H1 (cell line): ENCODE results near the gene PEAK3. TPM values are rescaled to one million over a fixed set of nuclear protein-coding genes. Genes with fewer than 3 reads are reported as not detected.
A peak's percentile ranks its signal among the peaks of the same experiment; 100 is the strongest.

Experiments
- CTCF ChIA-PET: fragments of 300-600 bp; sonication (Branson Sonifier 250); formaldehyde crosslinking; loops from one replicate; lab custom pipeline; 2021; ENCODE audit not compliant: partially characterized antibody; lab: Charles Lee
- POLR2A ChIA-PET: fragments of 300-600 bp; sonication (Branson Sonifier 250); formaldehyde crosslinking; loops from one replicate; lab custom pipeline; 2021; ENCODE audit warnings: inconsistent platforms; ENCODE audit not compliant: partially characterized antibody; lab: Charles Lee
- DNase-seq, 2 experiments: peaks; one replicate each; pipeline versions ENCODE4 v3.0.0 to v3.0.0-alpha.2; 2010 to 2022; ENCODE audit warnings: low spot score in 2 of 2, low read depth in 1 of 2, mixed read lengths in 1 of 2
- FAIRE-seq: peaks from 2 replicates; lab custom pipeline; 2011; peaks lifted over from hg19 to GRCh38; lab: Jason Lieb, UNC
- H2AFZ ChIP-seq: 2 replicates; pipeline ENCODE4 v1.8.1; 2012; ENCODE audit warnings: low read length, inconsistent platforms
- H2AK5ac ChIP-seq: 2 replicates; pipeline ENCODE4 v1.6.1; 2013; ENCODE audit warnings: low read depth, low read length
- H2BK120ac ChIP-seq: replicated peaks from 2 replicates; pipeline ENCODE3; 2013; ENCODE audit warnings: low read depth, low read length, inconsistent platforms
- H2BK12ac ChIP-seq: 2 replicates; pipeline ENCODE4 v1.6.1; 2013; ENCODE audit warnings: low read depth, low read length
- H2BK15ac ChIP-seq: 2 replicates; pipeline ENCODE4 v1.6.1; 2013; ENCODE audit warnings: low read length
- H2BK20ac ChIP-seq: 2 replicates; pipeline ENCODE4 v1.6.1; 2013; ENCODE audit warnings: low read length
- H2BK5ac ChIP-seq: 2 replicates; pipeline ENCODE4 v1.6.1; 2013; ENCODE audit warnings: low read depth, low read length
- H3K14ac ChIP-seq: 2 replicates; pipeline ENCODE4 v1.6.1; 2013; ENCODE audit warnings: inconsistent platforms; ENCODE audit not compliant: insufficient read length
- H3K18ac ChIP-seq: 2 replicates; pipeline ENCODE4 v1.6.1; 2013; ENCODE audit warnings: low read length; ENCODE audit errors: extremely low read depth
- H3K23ac ChIP-seq: 2 replicates; pipeline ENCODE4 v1.6.1; 2013; ENCODE audit warnings: inconsistent platforms; ENCODE audit not compliant: insufficient read length
- H3K23me2 ChIP-seq: 2 replicates; pipeline ENCODE4 v1.6.1; 2013; ENCODE audit warnings: low read depth, low read length
- H3K27ac ChIP-seq: 2 replicates; pipeline ENCODE4 v1.6.1; 2011; ENCODE audit warnings: low read depth, low read length, inconsistent platforms
- H3K27me3 ChIP-seq, 4 experiments: replicated peaks in 1 of 4; 1 replicate in 1 of 4; 2 replicates in 3 of 4; pipeline versions ENCODE4 v1.6.1 to v1.8.1; 2011 to 2013; ENCODE audit warnings: low read length in 3 of 4, mild to moderate bottlenecking in 3 of 4, inconsistent platforms in 2 of 4, mixed read lengths in 2 of 4, moderate library complexity in 1 of 4; ENCODE audit not compliant: control insufficient read depth in 3 of 4, insufficient read depth in 3 of 4; ENCODE audit errors: extremely low read depth in 1 of 4
- H3K36me3 ChIP-seq, 4 experiments: 2 replicates each; pipeline versions ENCODE4 v1.6.1 to v1.8.1; 2011 to 2013; ENCODE audit warnings: mild to moderate bottlenecking in 4 of 4, low read length in 3 of 4, moderate library complexity in 2 of 4, control low read depth in 1 of 4, inconsistent platforms in 1 of 4; ENCODE audit not compliant: insufficient read depth in 4 of 4, control insufficient read depth in 2 of 4
- H3K4ac ChIP-seq: replicated peaks from 2 replicates; pipeline ENCODE3; 2013; ENCODE audit warnings: low read length, low read depth, mixed read lengths, inconsistent platforms; ENCODE audit not compliant: insufficient read length
- H3K4me1 ChIP-seq, 4 experiments: replicated peaks in 1 of 4; 1 replicate in 1 of 4; 2 replicates in 3 of 4; pipeline versions ENCODE4 v1.6.1 to v1.8.1; 2011 to 2013; ENCODE audit warnings: low read length in 3 of 4, inconsistent platforms in 2 of 4, mixed read lengths in 1 of 4; ENCODE audit not compliant: insufficient read depth in 4 of 4, control insufficient read depth in 3 of 4
- H3K4me2 ChIP-seq, 2 experiments: 2 replicates each; pipeline versions ENCODE4 v1.6.1 to v1.8.1; 2011 to 2013; ENCODE audit warnings: low read depth in 2 of 2, low read length in 2 of 2, control low read depth in 1 of 2, inconsistent platforms in 1 of 2, mild to moderate bottlenecking in 1 of 2; ENCODE audit not compliant: insufficient read depth in 1 of 2
- H3K4me3 ChIP-seq, 4 experiments: fragments of 200-600, 300-600 bp in 1 of 4; sonication (generic), shearing (Covaris generic), sonication (Bioruptor Twin) in 1 of 4; 2 replicates each; pipeline versions ENCODE4 v1.5.1 to v1.8.1; 2011 to 2016; ENCODE audit warnings: low read length in 4 of 4, low read depth in 3 of 4, control low read depth in 2 of 4, inconsistent platforms in 2 of 4, mild to moderate bottlenecking in 2 of 4, mixed read lengths in 1 of 4, moderate library complexity in 1 of 4; ENCODE audit not compliant: insufficient read depth in 2 of 4; ENCODE audit errors: extremely low read depth in 1 of 4
- H3K56ac ChIP-seq: replicated peaks from 2 replicates; pipeline ENCODE3; 2013; ENCODE audit warnings: low read depth, mild to moderate bottlenecking, mixed read lengths, low read length, inconsistent platforms; ENCODE audit not compliant: insufficient read length
- H3K79me1 ChIP-seq: 2 replicates; pipeline ENCODE4 v1.6.1; 2013; ENCODE audit warnings: low read depth, low read length, control low read depth
- H3K79me2 ChIP-seq, 2 experiments: 2 replicates each; pipeline versions ENCODE4 v1.6.1 to v1.8.1; 2012 to 2013; ENCODE audit warnings: low read length in 2 of 2, mild to moderate bottlenecking in 2 of 2, inconsistent platforms in 1 of 2; ENCODE audit not compliant: insufficient read depth in 2 of 2, control insufficient read depth in 1 of 2
- H3K9ac ChIP-seq, 4 experiments: replicated peaks in 1 of 4; 1 replicate in 1 of 4; 2 replicates in 3 of 4; pipeline versions ENCODE4 v1.6.1 to v1.8.1; 2011 to 2013; ENCODE audit warnings: low read depth in 3 of 4, low read length in 3 of 4, control low read depth in 2 of 4, mild to moderate bottlenecking in 2 of 4, moderate library complexity in 2 of 4, inconsistent platforms in 1 of 4; ENCODE audit errors: extremely low read depth in 1 of 4
- H3K9me3 ChIP-seq, 2 experiments: 2 replicates each; pipeline versions ENCODE4 v1.6.1 to v1.8.1; 2012 to 2013; ENCODE audit warnings: mild to moderate bottlenecking in 2 of 2, moderate library complexity in 2 of 2, control low read depth in 1 of 2, inconsistent platforms in 1 of 2, low read depth in 1 of 2, low read length in 1 of 2, mixed read lengths in 1 of 2; ENCODE audit not compliant: insufficient read depth in 2 of 2
- H4K20me1 ChIP-seq, 2 experiments: replicated peaks in 1 of 2; 2 replicates each; pipeline versions ENCODE3 to v1.8.1; 2011 to 2013; ENCODE audit warnings: inconsistent platforms in 2 of 2, low read length in 2 of 2, mild to moderate bottlenecking in 1 of 2; ENCODE audit not compliant: insufficient read depth in 2 of 2, control insufficient read depth in 1 of 2
- H4K5ac ChIP-seq: 2 replicates; pipeline ENCODE4 v1.6.1; 2013; ENCODE audit warnings: low read length, low read depth, mixed read lengths, inconsistent platforms; ENCODE audit not compliant: insufficient read length
- H4K8ac ChIP-seq: 2 replicates; pipeline ENCODE4 v1.8.0; 2013; ENCODE audit warnings: mild to moderate bottlenecking, moderate library complexity, low read length, inconsistent platforms; ENCODE audit not compliant: insufficient read depth; ENCODE audit errors: extremely low read depth
- H4K91ac ChIP-seq: replicated peaks from 2 replicates; pipeline ENCODE3; 2013; ENCODE audit warnings: low read length, mixed read lengths, inconsistent platforms; ENCODE audit not compliant: insufficient read length
- CHD1 ChIP-seq: IDR thresholded peaks from 2 replicates; pipeline ENCODE4 v1.6.1; 2012; ENCODE audit warnings: low read depth, low read length, improper control_type of control experiment
- EP300 ChIP-seq, 2 experiments: IDR thresholded peaks; 1 replicate in 1 of 2; 2 replicates in 1 of 2; pipeline ENCODE4 v1.6.1; 2011 to 2012; ENCODE audit warnings: low read depth in 2 of 2, low read length in 2 of 2, mild to moderate bottlenecking in 2 of 2, borderline replicate concordance in 1 of 2, inconsistent platforms in 1 of 2, moderate library complexity in 1 of 2
- FOSL1 ChIP-seq: IDR thresholded peaks from 2 replicates; pipeline ENCODE4 v1.6.1; 2011; ENCODE audit warnings: mild to moderate bottlenecking, low read depth, low read length, moderate library complexity; ENCODE audit not compliant: insufficient read depth
- HDAC2 ChIP-seq, 2 experiments: fragments of 300-600 bp in 1 of 2; sonication (generic) in 1 of 2; IDR thresholded peaks; 2 replicates each; pipeline ENCODE4 v1.6.1; 2011 to 2012; ENCODE audit warnings: low read depth in 2 of 2, low read length in 2 of 2, mild to moderate bottlenecking in 2 of 2, moderate library complexity in 2 of 2, borderline replicate concordance in 1 of 2, inconsistent platforms in 1 of 2
- JUN ChIP-seq: IDR thresholded peaks from 2 replicates; pipeline ENCODE4 v1.6.1; 2011; ENCODE audit warnings: low read depth, mild to moderate bottlenecking, improper control_type of control experiment, low read length
- POLR2A ChIP-seq, 2 experiments: IDR thresholded peaks; 1 replicate in 1 of 2; 2 replicates in 1 of 2; pipeline ENCODE4 v1.6.1; 2011; ENCODE audit warnings: low read depth in 2 of 2, low read length in 2 of 2, mild to moderate bottlenecking in 2 of 2; ENCODE audit errors: control extremely low read depth in 1 of 2
- POU5F1 ChIP-seq: IDR thresholded peaks from 2 replicates; pipeline ENCODE4 v1.6.1; 2011; ENCODE audit warnings: low read depth, mild to moderate bottlenecking, low read length, moderate library complexity
- SRF ChIP-seq: IDR thresholded peaks from 2 replicates; pipeline ENCODE4 v1.6.1; 2011; ENCODE audit warnings: mild to moderate bottlenecking, low read depth, low read length, moderate library complexity
- WGBS, 2 experiments: shearing (Covaris generic) in 1 of 2; methylation state at CpG; one replicate each; pipeline versions ENCODE4 v1.1.6 to v1.1.7; 2013 to 2015; ENCODE audit warnings: low lambda C conversion rate in 2 of 2, mixed read lengths in 2 of 2, inconsistent platforms in 1 of 2, low coverage in 1 of 2, missing lambda C conversion rate in 1 of 2; ENCODE audit not compliant: insufficient replicate concordance in 2 of 2, insufficient coverage in 1 of 2, insufficient read length in 1 of 2; ENCODE audit errors: extremely low coverage in 1 of 2, missing lambda C conversion rate in 1 of 2; 5-methylcytosine and 5-hydroxymethylcytosine counted together
- polyA plus RNA-seq, 7 experiments: library from polyadenylated mRNA; depleted of rRNA in 3 of 7; stranded (reverse) in 5 of 7; unstranded in 2 of 7; fragments of >200 nt in 5 of 7; fragments of 200-250 nt in 2 of 7; gene quantifications; 1 replicate in 5 of 7; 2 replicates in 1 of 7; 4 replicates in 1 of 7; pipeline versions ENCODE4 v1.2.1 to v1.2.3, GENCODE V29; 2011 to 2013; ENCODE audit warnings: missing spikeins in 2 of 7, mixed read lengths in 2 of 7
- total RNA-seq: library from RNA; stranded (reverse); fragmentation: NEBNext Ultra II Directional; extraction: Animal tissue kit (Norgen Biotek cat#: 25700); gene quantifications from 2 replicates; pipeline ENCODE4 v1.2.1, GENCODE V29; 2021
- TF ChIP-seq, protein P1 (sequence below): IDR thresholded peaks from 2 replicates; pipeline ENCODE4 v1.6.1; 2012; ENCODE audit warnings: inconsistent platforms
- TF ChIP-seq, protein P2 (sequence below): IDR thresholded peaks from 2 replicates; pipeline ENCODE4 v1.6.1; 2011; ENCODE audit warnings: low read depth, mild to moderate bottlenecking, low read length; ENCODE audit not compliant: insufficient read depth

Gene PEAK3
- total and polyA plus RNA-seq, 2 of the 8 experiments (the other 6 are each of a cell fraction or from before 2014, with no cell fraction given) = not detected

DNA sequence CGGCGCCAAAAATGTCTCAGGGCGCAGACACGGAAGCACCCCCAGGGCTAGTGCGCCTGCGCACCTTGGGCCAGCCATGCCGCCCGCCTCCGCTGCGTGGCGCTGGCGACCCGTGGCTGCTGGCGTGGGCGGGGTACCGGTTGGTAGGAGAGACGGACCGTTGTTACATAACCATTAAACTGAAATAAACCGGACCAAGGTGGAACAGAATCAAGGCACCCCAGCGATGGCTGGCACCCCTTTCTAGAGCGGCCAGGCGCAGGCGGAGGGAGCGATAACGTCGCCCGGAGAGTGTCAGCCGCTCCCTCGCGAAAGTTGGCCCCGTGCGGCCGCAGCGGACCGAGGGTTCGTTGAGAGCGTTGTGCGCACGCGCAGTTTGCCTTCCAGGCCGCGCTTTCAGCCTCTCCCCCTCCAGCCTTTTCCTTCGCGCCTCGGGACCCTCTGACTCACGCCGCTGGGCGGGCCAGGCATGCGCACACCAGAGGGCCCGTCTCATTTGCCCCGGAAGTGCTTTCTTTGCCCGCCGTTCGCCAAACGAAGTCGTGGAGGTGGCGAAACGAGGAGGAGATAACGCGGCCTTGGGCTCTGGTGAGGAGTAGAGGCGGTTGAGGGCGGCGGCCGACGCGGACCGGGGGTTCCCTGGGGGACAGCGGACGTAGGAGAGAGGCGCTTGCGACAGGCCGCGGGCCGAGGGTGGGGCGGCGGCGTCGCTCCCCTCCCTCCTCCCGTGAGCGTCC, 45.5 kb downstream of the PEAK3 start, which contains the start of the genes PLEKHJ1 and SF3A2:
Gene PLEKHJ1, minus strand, starts transcription at position 16 of the 737 bp plus-strand sequence. CDS start 81 bp downstream, outside the sequence.
Gene SF3A2, plus strand, starts transcription at position 511 of the 737 bp plus-strand sequence. CDS start 6,595 bp downstream, outside the sequence.
- Histone ChIP-seq H3K56ac (peak within 1 kb of the TSS; percentile 96), H3K4me3 (peak within 1 kb of the TSS; percentile 77 to 86 (median 80)), H3K79me1 (peaks cover 20% of the 10 kb centered on the region), H3K4ac (peak within 1 kb of the TSS; percentile 96), H2AFZ (peak within 1 kb of the TSS; percentile 74; the same call in 1 of the 2 replicates), H3K36me3 (peaks cover 0 to 15% (median 7%) of the 10 kb centered on the region in 4 experiments; a peak in 5 of 8 replicates), H4K20me1 (peaks cover 17 to 35% of the 10 kb centered on the region in 2 experiments), H3K23me2 (peaks cover 9% of the 10 kb centered on the region; the same call in 1 of the 2 replicates), H3K9ac (peak within 1 kb of the TSS; percentile 63 to 93 (median 82)), H3K79me2 (peaks cover 34 to 60% of the 10 kb centered on the region in 2 experiments), H3K9me3 (no peaks in the 10 kb centered on the region), H4K91ac (peak within 1 kb of the TSS; percentile 100), H3K14ac (no peak within 1 kb of the TSS), H2BK120ac (no peak within 1 kb of the TSS), H2BK20ac (no peak within 1 kb of the TSS), H2BK15ac (peak within 1 kb of the TSS; percentile 95; the same call in 1 of the 2 replicates), H2AK5ac (no peak within 1 kb of the TSS; the same call in 1 of the 2 replicates), H3K4me2 (peak within 1 kb of the TSS; percentile 69 to 93), H2BK5ac (peak within 1 kb of the TSS; percentile 97), H3K27me3 (no peaks in the 10 kb centered on the region), H4K5ac (peak within 1 kb of the TSS; percentile 98), H3K4me1 (peaks cover 0 to 24% (median 14%) of the 10 kb centered on the region in 4 experiments; a peak in 6 of 7 replicates), H4K8ac (peak within 1 kb of the TSS; percentile 98), H3K18ac (peak within 1 kb of the TSS; percentile 98), H3K23ac (no peak within 1 kb of the TSS), H3K27ac (peak within 1 kb of the TSS; percentile 93), H2BK12ac (no peak within 1 kb of the TSS)
- WGBS, 2 experiments = 1% methylated on average over 69 of the region's 80 CpGs; no CpG with 5 or more reads in 1 of the 2 experiments
- FAIRE-seq = no peak
- POLR2A ChIA-PET = interaction anchor here (0.7 to 10.3 kb wide), 19 partner anchors 10 to 462 kb away, joined by 3 to 206 read pairs (median 4); partner anchors contain the start of genes AMH, DOT1L and JSRP1
- peak; percentile 87 to 99 for DNase-seq
- CTCF ChIA-PET = interaction anchor here (0.7 to 3.6 kb wide), 18 partner anchors 10 to 91 kb away, joined by 3 to 19 read pairs (median 4); no protein-coding TSS in a partner anchor
- TF ChIP-seq JUN = no peak
- TF ChIP-seq POLR2A (IDR thresholded peaks at IDR 0.05; ENCODE audit: control extremely low read depth in 1 of 2, low read depth in 2 of 2, low read length in 2 of 2) = peak; percentile 77 to 90
- TF ChIP-seq CHD1 = no peak
- TF ChIP-seq HDAC2 (IDR thresholded peaks at IDR 0.05; ENCODE audit: borderline replicate concordance in 1 of 2, low read depth in 2 of 2, low read length in 2 of 2) = no peak
- TF ChIP-seq FOSL1 = no peak
- TF ChIP-seq, protein P1, sequence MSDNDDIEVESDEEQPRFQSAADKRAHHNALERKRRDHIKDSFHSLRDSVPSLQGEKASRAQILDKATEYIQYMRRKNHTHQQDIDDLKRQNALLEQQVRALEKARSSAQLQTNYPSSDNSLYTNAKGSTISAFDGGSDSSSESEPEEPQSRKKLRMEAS = peak; percentile 97
- TF ChIP-seq POU5F1 = no peak
- no peak for TF ChIP-seq EP300 (IDR thresholded peaks at IDR 0.05; ENCODE audit: borderline replicate concordance in 1 of 2, low read depth in 2 of 2, low read length in 2 of 2)
- TF ChIP-seq, protein P2, sequence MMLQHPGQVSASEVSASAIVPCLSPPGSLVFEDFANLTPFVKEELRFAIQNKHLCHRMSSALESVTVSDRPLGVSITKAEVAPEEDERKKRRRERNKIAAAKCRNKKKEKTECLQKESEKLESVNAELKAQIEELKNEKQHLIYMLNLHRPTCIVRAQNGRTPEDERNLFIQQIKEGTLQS = peak; percentile 21; the same call in 1 of the 2 replicates
- no peak for TF ChIP-seq SRF
